ENCODE data around the gene RASSF4. TPM values are rescaled to one million over a fixed set of nuclear protein-coding genes. Genes with fewer than 3 reads are reported as not detected.

The RASSF4 gene
- total RNA-seq, 1 donor from 2014 or later, result 83.0 TPM

GRCh38 chr10:44983066-44983894, 23.7 kb downstream of the RASSF4 start:
- H3K4me1 Mint-ChIP-seq (ENCODE audit: low read depth, unreplicated experiment), result peaks cover 69% of the 10 kb centered on the region
- H3K4me1 ChIP-seq (ENCODE audit: insufficient read depth, low read length), result peaks cover 55% of the 10 kb centered on the region
- DNase-seq (ENCODE audit: low read depth) (no peak), FAIRE-seq (no peak)
- H3K9me3 ChIP-seq (ENCODE audit: insufficient read depth, low read depth, low read length), result no peaks in the 10 kb centered on the region
- H2AFZ ChIP-seq (ENCODE audit: low read depth, low read length), result no peak overlapping the region
- H3K9ac ChIP-seq (ENCODE audit: low read length), result no peak overlapping the region
- no peaks in the 10 kb centered on the region for H3K36me3 ChIP-seq (ENCODE audit: insufficient read depth, low read length)
- TF ChIP-seq EZH2 (IDR thresholded peaks at IDR 0.05; ENCODE audit: insufficient read depth, low read length), result no peak
- TF ChIP-seq, protein P1, sequence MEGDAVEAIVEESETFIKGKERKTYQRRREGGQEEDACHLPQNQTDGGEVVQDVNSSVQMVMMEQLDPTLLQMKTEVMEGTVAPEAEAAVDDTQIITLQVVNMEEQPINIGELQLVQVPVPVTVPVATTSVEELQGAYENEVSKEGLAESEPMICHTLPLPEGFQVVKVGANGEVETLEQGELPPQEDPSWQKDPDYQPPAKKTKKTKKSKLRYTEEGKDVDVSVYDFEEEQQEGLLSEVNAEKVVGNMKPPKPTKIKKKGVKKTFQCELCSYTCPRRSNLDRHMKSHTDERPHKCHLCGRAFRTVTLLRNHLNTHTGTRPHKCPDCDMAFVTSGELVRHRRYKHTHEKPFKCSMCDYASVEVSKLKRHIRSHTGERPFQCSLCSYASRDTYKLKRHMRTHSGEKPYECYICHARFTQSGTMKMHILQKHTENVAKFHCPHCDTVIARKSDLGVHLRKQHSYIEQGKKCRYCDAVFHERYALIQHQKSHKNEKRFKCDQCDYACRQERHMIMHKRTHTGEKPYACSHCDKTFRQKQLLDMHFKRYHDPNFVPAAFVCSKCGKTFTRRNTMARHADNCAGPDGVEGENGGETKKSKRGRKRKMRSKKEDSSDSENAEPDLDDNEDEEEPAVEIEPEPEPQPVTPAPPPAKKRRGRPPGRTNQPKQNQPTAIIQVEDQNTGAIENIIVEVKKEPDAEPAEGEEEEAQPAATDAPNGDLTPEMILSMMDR (IDR thresholded peaks at IDR 0.05; ENCODE audit: insufficient read depth, low read depth, low read length), result no peak
- H3K27ac Mint-ChIP-seq (ENCODE audit: unreplicated experiment), result peak overlapping the region; percentile 83
- H3K27me3 Mint-ChIP-seq (ENCODE audit: low read depth, unreplicated experiment), result no peaks in the 10 kb centered on the region
- no peaks in the 10 kb centered on the region for H4K20me1 ChIP-seq (ENCODE audit: insufficient read depth, low read length)
- H3K27ac ChIP-seq (ENCODE audit: low read depth, low read length), result no peak overlapping the region
- H3K4me2 ChIP-seq (ENCODE audit: low read length), result no peak overlapping the region
- peaks cover 13% of the 10 kb centered on the region for H3K36me3 Mint-ChIP-seq (ENCODE audit: low read depth, unreplicated experiment)
- peaks cover 2% of the 10 kb centered on the region for H3K9me3 Mint-ChIP-seq (ENCODE audit: unreplicated experiment)
- H3K4me3 Mint-ChIP-seq (ENCODE audit: unreplicated experiment), result no peak overlapping the region
- no peak overlapping the region for H3K4me3 ChIP-seq (ENCODE audit: insufficient read depth, low read depth, low read length)
- H3K27me3 ChIP-seq (ENCODE audit: insufficient read depth, low read length), result no peaks in the 10 kb centered on the region
- no peaks in the 10 kb centered on the region for H3K79me2 ChIP-seq (ENCODE audit: insufficient read depth, low read length)

GRCh38 chr10:44983895-44984278, 24.3 kb downstream of the RASSF4 start:
- Mint-ChIP-seq H3K9me3 (ENCODE audit: unreplicated experiment) (peaks cover 2% of the 10 kb centered on the region), H3K4me3 (ENCODE audit: unreplicated experiment) (no peak overlapping the region), H3K27ac (ENCODE audit: unreplicated experiment) (peak overlapping the region; percentile 34), H3K4me1 (ENCODE audit: low read depth, unreplicated experiment) (peaks cover 63% of the 10 kb centered on the region), H3K27me3 (ENCODE audit: low read depth, unreplicated experiment) (no peaks in the 10 kb centered on the region), H3K36me3 (ENCODE audit: low read depth, unreplicated experiment) (peaks cover 19% of the 10 kb centered on the region)
- H3K79me2 ChIP-seq (ENCODE audit: insufficient read depth, low read length), result no peaks in the 10 kb centered on the region
- H3K9ac ChIP-seq (ENCODE audit: low read length), result no peak overlapping the region
- no peak for DNase-seq (ENCODE audit: low read depth)
- no peak for FAIRE-seq
- no peak for TF ChIP-seq EZH2 (IDR thresholded peaks at IDR 0.05; ENCODE audit: insufficient read depth, low read length)
- TF ChIP-seq, protein P1 (IDR thresholded peaks at IDR 0.05; ENCODE audit: insufficient read depth, low read depth, low read length), result no peak
- no peak overlapping the region for H2AFZ ChIP-seq (ENCODE audit: low read depth, low read length)
- no peaks in the 10 kb centered on the region for H3K27me3 ChIP-seq (ENCODE audit: insufficient read depth, low read length)
- peaks cover 48% of the 10 kb centered on the region for H3K4me1 ChIP-seq (ENCODE audit: insufficient read depth, low read length)
- H3K36me3 ChIP-seq (ENCODE audit: insufficient read depth, low read length), result no peaks in the 10 kb centered on the region
- no peak overlapping the region for H3K4me3 ChIP-seq (ENCODE audit: insufficient read depth, low read depth, low read length)
- H3K4me2 ChIP-seq (ENCODE audit: low read length), result no peak overlapping the region
- no peaks in the 10 kb centered on the region for H4K20me1 ChIP-seq (ENCODE audit: insufficient read depth, low read length)
- no peaks in the 10 kb centered on the region for H3K9me3 ChIP-seq (ENCODE audit: insufficient read depth, low read depth, low read length)
- H3K27ac ChIP-seq (ENCODE audit: low read depth, low read length), result no peak overlapping the region

DNA sequence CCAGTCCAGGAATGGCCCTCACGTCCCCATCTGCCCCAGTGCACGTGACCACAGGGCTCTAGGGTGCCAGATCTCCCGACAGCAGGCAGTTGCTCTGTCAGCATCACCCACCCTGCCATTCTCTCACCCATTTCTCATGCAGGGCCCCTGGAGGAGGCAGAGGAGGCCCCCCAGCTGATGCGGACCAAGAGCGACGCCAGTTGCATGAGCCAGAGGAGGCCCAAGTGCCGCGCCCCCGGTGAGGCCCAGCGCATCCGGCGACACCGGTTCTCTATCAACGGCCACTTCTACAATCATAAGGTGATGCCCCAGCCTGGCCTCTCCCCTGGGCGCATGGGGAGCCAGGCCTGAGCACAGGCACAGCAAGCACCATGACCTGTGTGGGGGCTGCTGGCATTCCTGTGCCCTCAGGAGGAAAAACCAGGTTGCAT, 25.1 kb downstream of the RASSF4 start:
- no peak overlapping the region for H3K4me2 ChIP-seq (ENCODE audit: low read length)
- no peak overlapping the region for H3K9ac ChIP-seq (ENCODE audit: low read length)
- H3K4me1 ChIP-seq (ENCODE audit: insufficient read depth, low read length), result peaks cover 40% of the 10 kb centered on the region
- Mint-ChIP-seq H3K4me3 (ENCODE audit: unreplicated experiment) (no peak overlapping the region), H3K27me3 (ENCODE audit: low read depth, unreplicated experiment) (no peaks in the 10 kb centered on the region), H3K27ac (ENCODE audit: unreplicated experiment) (no peak overlapping the region), H3K9me3 (ENCODE audit: unreplicated experiment) (peaks cover 2% of the 10 kb centered on the region), H3K4me1 (ENCODE audit: low read depth, unreplicated experiment) (peaks cover 56% of the 10 kb centered on the region), H3K36me3 (ENCODE audit: low read depth, unreplicated experiment) (peaks cover 26% of the 10 kb centered on the region)
- no peak overlapping the region for H2AFZ ChIP-seq (ENCODE audit: low read depth, low read length)
- H3K27me3 ChIP-seq (ENCODE audit: insufficient read depth, low read length), result no peaks in the 10 kb centered on the region
- no peak overlapping the region for H3K4me3 ChIP-seq (ENCODE audit: insufficient read depth, low read depth, low read length)
- H3K79me2 ChIP-seq (ENCODE audit: insufficient read depth, low read length), result no peaks in the 10 kb centered on the region
- no peak for FAIRE-seq
- no peak overlapping the region for H3K27ac ChIP-seq (ENCODE audit: low read depth, low read length)
- H4K20me1 ChIP-seq (ENCODE audit: insufficient read depth, low read length), result no peaks in the 10 kb centered on the region
- no peaks in the 10 kb centered on the region for H3K9me3 ChIP-seq (ENCODE audit: insufficient read depth, low read depth, low read length)
- no peaks in the 10 kb centered on the region for H3K36me3 ChIP-seq (ENCODE audit: insufficient read depth, low read length)
- TF ChIP-seq, protein P1 (IDR thresholded peaks at IDR 0.05; ENCODE audit: insufficient read depth, low read depth, low read length), result no peak
- TF ChIP-seq EZH2 (IDR thresholded peaks at IDR 0.05; ENCODE audit: insufficient read depth, low read length), result no peak
- DNase-seq (ENCODE audit: low read depth), result no peak

Measured in astrocyte (in vitro differentiated cells and primary cell).